Stimulated activated CD4-positive, alpha-beta T cell treated with anti-CD3 and anti-CD28 coated beads, Interleukin-15, amount 100 ng/mL, for 48 hours (primary cell): ENCODE results near the gene EXOSC5.
A peak's percentile ranks its signal among the peaks of the same experiment; 100 is the strongest.
"Not testable (repeated sequence)": the region's sequence is repeated elsewhere in the genome, so short reads cannot be mapped to it uniquely, and the experiment has no call there.

ENCODE experiments used
- DNase-seq, 2 donors: peaks; one replicate each; pipeline ENCODE4 v3.0.0-alpha.2; 2020; ENCODE audit warnings: low read depth in 2 of 2

Gene EXOSC5

GRCh38 chr19:41397086-41398049, at the start of gene EXOSC5, which contains the start of gene BCKDHA:
Gene EXOSC5, minus strand, starts transcription at chr19:41397359. Its CDS starts 31 bp downstream, at chr19:41397328.
Gene BCKDHA, plus strand, starts transcription at chr19:41397818. Its CDS starts 10 bp downstream, at chr19:41397828.
- DNase-seq, result peak; percentile 99

GRCh38 chr19:41445575-41445974, 48.4 kb upstream of the EXOSC5 start:
- DNase-seq, result no peak

DNA sequence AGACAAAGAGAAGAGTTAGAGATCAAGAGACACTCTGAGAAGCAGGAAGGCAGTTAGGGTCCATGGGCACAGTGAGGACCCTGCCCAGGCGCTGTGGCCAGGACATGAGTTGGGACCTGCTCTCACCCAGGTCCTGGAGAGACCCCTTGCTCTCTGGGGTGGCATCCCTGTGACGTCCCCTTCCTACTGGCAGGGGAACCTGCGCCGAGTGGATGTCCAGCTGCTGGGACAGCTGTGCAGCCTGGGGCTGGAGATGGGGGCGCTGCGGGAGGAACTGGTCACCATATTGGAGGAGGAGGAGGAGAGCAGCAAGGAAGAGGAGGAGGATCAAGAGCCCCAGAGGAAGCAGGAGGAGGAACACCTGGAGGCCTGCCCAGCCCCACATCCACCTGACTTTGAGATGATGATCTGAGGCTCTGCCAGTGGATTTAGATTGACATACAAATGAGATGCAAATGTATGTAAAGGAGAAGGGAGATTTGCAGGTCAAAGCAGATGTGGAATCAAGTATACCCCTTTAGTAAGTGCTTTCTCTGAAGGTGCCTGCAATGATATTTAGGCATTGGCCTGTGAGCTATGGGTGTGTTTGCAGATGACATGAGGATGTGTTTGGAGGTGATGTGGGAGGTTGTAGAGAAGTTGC, 46.8 kb upstream of the EXOSC5 start:
- no peak for DNase-seq

- DNase-seq, result no peak
Measured at GRCh38 chr19:41442473-41443355, 45.6 kb upstream of the EXOSC5 start, which contains the start of gene ERICH4. Gene ERICH4, plus strand, starts transcription at chr19:41443156. Its CDS starts 14 bp downstream, at chr19:41443170.

GRCh38 chr19:41441321-41441945, 44.3 kb upstream of the EXOSC5 start:
- DNase-seq, result no peak

GRCh38 chr19:41439441-41440222, 42.5 kb upstream of the EXOSC5 start, which contains the start of gene DMAC2:
Gene DMAC2, minus strand, starts transcription at chr19:41439912. Its CDS starts 13 bp downstream, at chr19:41439899.
- peak; percentile 95 to 96 for DNase-seq

DNA sequence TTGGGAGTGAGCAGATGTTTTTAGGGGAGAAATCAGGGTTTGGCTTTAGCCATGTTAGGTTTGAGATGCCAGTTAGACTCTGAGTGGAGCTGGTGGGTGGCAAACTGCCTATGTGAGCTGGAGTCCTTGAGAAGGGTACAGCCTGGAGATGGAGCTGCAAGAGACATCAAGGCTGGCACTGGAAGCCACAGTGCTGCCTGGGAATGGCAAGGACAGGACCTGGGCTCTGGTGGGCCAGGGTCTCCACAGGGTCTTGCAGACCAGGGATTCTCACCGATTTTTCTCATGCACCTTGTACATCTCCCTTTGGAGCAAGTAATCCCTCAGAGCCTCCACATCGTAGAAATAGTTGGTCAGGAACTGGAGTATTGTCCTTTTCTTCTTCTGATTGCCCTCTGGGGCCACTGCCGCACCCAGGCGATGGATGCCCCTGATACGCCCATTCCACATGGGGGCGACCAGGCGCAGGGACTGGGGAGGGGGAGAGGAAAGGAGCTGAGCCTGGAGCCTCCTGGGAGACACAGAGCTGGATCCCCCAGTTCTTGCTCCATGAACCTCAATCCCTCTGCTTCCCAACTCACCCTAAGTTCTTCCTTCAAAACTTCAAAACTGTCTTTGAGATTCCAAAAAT, 40.9 kb upstream of the EXOSC5 start:
- DNase-seq, result no peak

GRCh38 chr19:41436674-41436951, 39.5 kb upstream of the EXOSC5 start:
- DNase-seq, result no peak

GRCh38 chr19:41435936-41436673, 38.9 kb upstream of the EXOSC5 start:
- no peak for DNase-seq

GRCh38 chr19:41435376-41435775, 38.2 kb upstream of the EXOSC5 start:
- not testable (repeated sequence) for DNase-seq

GRCh38 chr19:41434450-41434849, 37.3 kb upstream of the EXOSC5 start:
- DNase-seq, result no peak

GRCh38 chr19:41433171-41433570, 36.0 kb upstream of the EXOSC5 start:
- DNase-seq, result no peak

- DNase-seq, result no peak
Measured at GRCh38 chr19:41431426-41432386, 34.5 kb upstream of the EXOSC5 start.

- no peak for DNase-seq
Measured at GRCh38 chr19:41430922-41431321, 33.8 kb upstream of the EXOSC5 start.

- DNase-seq, result no peak
Measured at GRCh38 chr19:41428481-41428859, 31.3 kb upstream of the EXOSC5 start.

GRCh38 chr19:41427647-41428480, 30.7 kb upstream of the EXOSC5 start:
- no peak for DNase-seq

GRCh38 chr19:41426952-41427646, 29.9 kb upstream of the EXOSC5 start, which contains the start of gene B3GNT8:
Gene B3GNT8, minus strand, starts transcription at chr19:41427374. Its CDS starts 596 bp downstream, at chr19:41426778.
- peak in 1 of 2 donors; percentile 37 for DNase-seq
